Neural cell (in vitro differentiated cells): ENCODE data around the gene BLNK. TPM values are rescaled to one million over a fixed set of nuclear protein-coding genes. Genes with fewer than 3 reads are reported as not detected.
"Not testable (repeated sequence)": the region's sequence is repeated elsewhere in the genome, so short reads cannot be mapped to it uniquely, and the experiment has no call there.

Experiments used
- H2AFZ ChIP-seq: fragments of 200-600, 300-800 bp; sonication (generic), shearing (Covaris generic); 2 replicates; pipeline ENCODE4 v1.6.0; 2014; ENCODE audit warnings: low read depth, mild to moderate bottlenecking, antibody characterized with exemption, low read length, moderate library complexity
- H3F3A ChIP-seq: fragments of 200-600 bp; shearing (Covaris generic); 2 replicates; pipeline ENCODE4 v1.6.1; 2016; ENCODE audit warnings: mild to moderate bottlenecking, moderate library complexity, mixed read lengths, antibody characterized with exemption, low read length; ENCODE audit not compliant: insufficient read depth, poor library complexity, severe bottlenecking
- H3K27ac ChIP-seq: fragments of 200-600, 300-800 bp; sonication (generic), shearing (Covaris generic); 2 replicates; pipeline ENCODE4 v1.5.1; 2014; ENCODE audit warnings: mild to moderate bottlenecking, low read length, moderate library complexity
- H3K27me3 ChIP-seq: fragments of 300-800, 200-600 bp; sonication (generic), shearing (Covaris generic); 2 replicates; pipeline ENCODE4 v1.6.0; 2014; ENCODE audit warnings: mild to moderate bottlenecking, low read depth, low read length, moderate library complexity; ENCODE audit not compliant: insufficient read depth
- H3K36me3 ChIP-seq: fragments of 300-800, 200-600 bp; sonication (generic), shearing (Covaris generic); 2 replicates; pipeline ENCODE4 v1.5.1; 2014; ENCODE audit warnings: mild to moderate bottlenecking, antibody characterized with exemption, low read length, moderate library complexity; ENCODE audit not compliant: insufficient read depth
- H3K4me2 ChIP-seq: fragments of 300-800, 200-600 bp; sonication (generic), shearing (Covaris generic); 2 replicates; pipeline ENCODE4 v1.6.0; 2014; ENCODE audit warnings: mild to moderate bottlenecking, low read length
- H3K4me3 ChIP-seq: fragments of 300-800, 200-600 bp; sonication (generic), shearing (Covaris generic); 2 replicates; pipeline ENCODE4 v1.5.1; 2014; ENCODE audit warnings: mild to moderate bottlenecking, low read length, moderate library complexity
- H3K79me2 ChIP-seq: fragments of 200-600 bp; shearing (Covaris generic); replicated peaks from 2 replicates; pipeline ENCODE4 v1.6.0; 2014; ENCODE audit warnings: mild to moderate bottlenecking, low read length, moderate library complexity; ENCODE audit not compliant: insufficient read depth
- H3K9ac ChIP-seq: fragments of 300-800, 200-600 bp; sonication (generic), shearing (Covaris generic); 2 replicates; pipeline ENCODE4 v1.6.1; 2016; ENCODE audit warnings: mild to moderate bottlenecking, low read length, mixed read lengths
- H3K9me2 ChIP-seq: fragments of 200-600 bp; shearing (Covaris generic); 2 replicates; pipeline ENCODE4 v1.6.1; 2016; ENCODE audit warnings: mild to moderate bottlenecking, low read length, mixed read lengths; ENCODE audit not compliant: insufficient read depth
- H3K9me3 ChIP-seq: fragments of 200-600, 300-800 bp; sonication (generic), shearing (Covaris generic); 2 replicates; pipeline ENCODE4 v1.6.1; 2016; ENCODE audit warnings: mild to moderate bottlenecking, mixed run types, low read length, moderate library complexity, mixed read lengths
- H4K20me1 ChIP-seq: fragments of 200-600 bp; shearing (Covaris generic); 2 replicates; pipeline ENCODE4 v1.6.1; 2016; ENCODE audit warnings: mild to moderate bottlenecking, mixed run types; ENCODE audit not compliant: insufficient read depth
- EP300 ChIP-seq: fragments of 450-650 bp; conservative IDR thresholded peaks from 2 replicates; pipeline ENCODE4 v1.6.1; 2014; ENCODE audit warnings: antibody characterized with exemption, mild to moderate bottlenecking, moderate library complexity; ENCODE audit not compliant: poor library complexity, severe bottlenecking
- EZH2 ChIP-seq: fragments of 200-600, 300-800 bp; shearing (Covaris generic), sonication (generic); IDR thresholded peaks from 2 replicates; pipeline ENCODE4 v1.6.1; 2014; ENCODE audit warnings: antibody characterized with exemption, low read length, borderline replicate concordance, mild to moderate bottlenecking; ENCODE audit not compliant: insufficient read depth, poor library complexity, severe bottlenecking
- MXI1 ChIP-seq: fragments of 450-650 bp; conservative IDR thresholded peaks from 2 replicates; pipeline ENCODE4 v1.6.1; 2014; ENCODE audit warnings: antibody characterized with exemption, mild to moderate bottlenecking; ENCODE audit not compliant: poor library complexity, severe bottlenecking
- POLR2AphosphoS5 ChIP-seq: IDR thresholded peaks from 2 replicates; pipeline ENCODE4 v1.6.1; 2012
- RAD21 ChIP-seq: fragments of 450-650 bp; conservative IDR thresholded peaks from 2 replicates; pipeline ENCODE4 v1.6.1; 2014; ENCODE audit warnings: antibody characterized with exemption, mild to moderate bottlenecking, moderate library complexity
- SMC3 ChIP-seq: fragments of 450-650 bp; conservative IDR thresholded peaks from 2 replicates; pipeline ENCODE4 v1.6.1; 2014; ENCODE audit warnings: antibody characterized with exemption, mild to moderate bottlenecking, moderate library complexity; ENCODE audit not compliant: poor library complexity
- TAF1 ChIP-seq: IDR thresholded peaks from 2 replicates; pipeline ENCODE4 v1.6.1; 2012; ENCODE audit warnings: low read depth
- polyA plus RNA-seq: library from polyadenylated mRNA; depleted of rRNA; stranded (reverse); fragments of >200 nt; gene quantifications from 2 replicates; pipeline ENCODE4 v1.2.3, GENCODE V29; 2014
- TF ChIP-seq, protein P1 (sequence below): fragments of 450-650 bp; IDR thresholded peaks from 2 replicates; pipeline ENCODE4 v1.5.1; 2014; ENCODE audit warnings: antibody characterized with exemption, mild to moderate bottlenecking, moderate library complexity; ENCODE audit not compliant: poor library complexity, severe bottlenecking

Gene BLNK
- polyA plus RNA-seq, 1 donor from 2014 or later, result not detected

- H4K20me1 ChIP-seq, result no peaks in the 10 kb centered on the region
- no peak overlapping the region for H3K27ac ChIP-seq
- H3K9me3 ChIP-seq, result no peaks in the 10 kb centered on the region
- H3K36me3 ChIP-seq, result no peaks in the 10 kb centered on the region
- H2AFZ ChIP-seq, result no peak overlapping the region
- no peaks in the 10 kb centered on the region for H3K79me2 ChIP-seq
- H3K27me3 ChIP-seq, result no peaks in the 10 kb centered on the region
- H3K9ac ChIP-seq, result no peak overlapping the region
- TF ChIP-seq, protein P1, sequence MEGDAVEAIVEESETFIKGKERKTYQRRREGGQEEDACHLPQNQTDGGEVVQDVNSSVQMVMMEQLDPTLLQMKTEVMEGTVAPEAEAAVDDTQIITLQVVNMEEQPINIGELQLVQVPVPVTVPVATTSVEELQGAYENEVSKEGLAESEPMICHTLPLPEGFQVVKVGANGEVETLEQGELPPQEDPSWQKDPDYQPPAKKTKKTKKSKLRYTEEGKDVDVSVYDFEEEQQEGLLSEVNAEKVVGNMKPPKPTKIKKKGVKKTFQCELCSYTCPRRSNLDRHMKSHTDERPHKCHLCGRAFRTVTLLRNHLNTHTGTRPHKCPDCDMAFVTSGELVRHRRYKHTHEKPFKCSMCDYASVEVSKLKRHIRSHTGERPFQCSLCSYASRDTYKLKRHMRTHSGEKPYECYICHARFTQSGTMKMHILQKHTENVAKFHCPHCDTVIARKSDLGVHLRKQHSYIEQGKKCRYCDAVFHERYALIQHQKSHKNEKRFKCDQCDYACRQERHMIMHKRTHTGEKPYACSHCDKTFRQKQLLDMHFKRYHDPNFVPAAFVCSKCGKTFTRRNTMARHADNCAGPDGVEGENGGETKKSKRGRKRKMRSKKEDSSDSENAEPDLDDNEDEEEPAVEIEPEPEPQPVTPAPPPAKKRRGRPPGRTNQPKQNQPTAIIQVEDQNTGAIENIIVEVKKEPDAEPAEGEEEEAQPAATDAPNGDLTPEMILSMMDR, result no peak
- no peak for TF ChIP-seq TAF1
- TF ChIP-seq EP300, result no peak
- TF ChIP-seq EZH2, result no peak
- no peak for TF ChIP-seq MXI1
- no peak for TF ChIP-seq SMC3
- H3K9me2 ChIP-seq, result no peaks in the 10 kb centered on the region
- H3F3A ChIP-seq, result no peaks in the 10 kb centered on the region
- H3K4me3 ChIP-seq, result no peak overlapping the region
- H3K4me2 ChIP-seq, result no peak overlapping the region
Observed at GRCh38 chr10:96201525-96201924, 69.8 kb downstream of the BLNK start.

- not testable (repeated sequence) for H3K27ac ChIP-seq
Observed at GRCh38 chr10:96189505-96189904, 81.9 kb downstream of the BLNK start.

DNA sequence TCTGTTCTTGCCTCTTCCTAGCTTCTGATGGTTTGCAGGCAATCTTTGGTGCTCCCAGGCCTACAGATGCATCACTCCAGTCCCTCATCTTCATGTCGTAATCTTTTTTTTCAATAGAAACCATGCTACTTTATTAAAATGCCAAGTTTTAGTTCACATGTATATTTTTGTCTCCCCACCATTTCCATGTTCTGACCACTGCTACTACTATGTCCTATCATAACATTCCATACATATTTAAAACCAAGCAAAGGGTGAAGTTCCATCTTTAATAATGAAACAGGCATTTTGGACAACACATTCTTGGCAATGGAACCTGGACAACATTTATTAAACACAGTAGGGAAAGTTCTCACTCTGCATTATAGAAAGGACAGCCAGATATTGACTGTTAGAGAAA is 82.5 kb downstream of the BLNK start:
- TF ChIP-seq EP300 (no peak), POLR2AphosphoS5 (no peak), TAF1 (no peak), RAD21 (no peak), SMC3 (no peak), MXI1 (no peak), EZH2 (no peak)
- TF ChIP-seq, protein P1, result no peak
- Histone ChIP-seq H3K9me2 (no peaks in the 10 kb centered on the region), H3K4me3 (no peak overlapping the region)

More at GRCh38 chr10:96189505-96189904, 81.9 kb downstream of the BLNK start:
- not testable (repeated sequence) for H4K20me1 ChIP-seq, H3K9me3 ChIP-seq, H3K9me2 ChIP-seq, H3K4me3 ChIP-seq, H3K36me3 ChIP-seq, H3K79me2 ChIP-seq, H2AFZ ChIP-seq, H3F3A ChIP-seq, H3K4me2 ChIP-seq, H3K27me3 ChIP-seq, H3K9ac ChIP-seq

More for the DNA sequence above, 82.5 kb downstream of the BLNK start:
- H3F3A ChIP-seq, result no peaks in the 10 kb centered on the region
- H3K79me2 ChIP-seq, result no peaks in the 10 kb centered on the region
- H3K4me2 ChIP-seq, result no peak overlapping the region
- H3K27ac ChIP-seq, result no peak overlapping the region
- H2AFZ ChIP-seq, result no peak overlapping the region
- H3K9ac ChIP-seq, result no peak overlapping the region
- H3K27me3 ChIP-seq, result no peaks in the 10 kb centered on the region
- no peaks in the 10 kb centered on the region for H4K20me1 ChIP-seq
- no peaks in the 10 kb centered on the region for H3K36me3 ChIP-seq
- H3K9me3 ChIP-seq, result no peaks in the 10 kb centered on the region
